Measurements from ENCODE around the gene APRT. TPM values are rescaled to one million over a fixed set of nuclear protein-coding genes. Genes with fewer than 3 reads are reported as not detected.
"Not testable (repeated sequence)": the region's sequence is repeated elsewhere in the genome, so short reads cannot be mapped to it uniquely, and the experiment has no call there.

The APRT gene
- polyA plus RNA-seq, 1 experiment, result 152 TPM

DNA sequence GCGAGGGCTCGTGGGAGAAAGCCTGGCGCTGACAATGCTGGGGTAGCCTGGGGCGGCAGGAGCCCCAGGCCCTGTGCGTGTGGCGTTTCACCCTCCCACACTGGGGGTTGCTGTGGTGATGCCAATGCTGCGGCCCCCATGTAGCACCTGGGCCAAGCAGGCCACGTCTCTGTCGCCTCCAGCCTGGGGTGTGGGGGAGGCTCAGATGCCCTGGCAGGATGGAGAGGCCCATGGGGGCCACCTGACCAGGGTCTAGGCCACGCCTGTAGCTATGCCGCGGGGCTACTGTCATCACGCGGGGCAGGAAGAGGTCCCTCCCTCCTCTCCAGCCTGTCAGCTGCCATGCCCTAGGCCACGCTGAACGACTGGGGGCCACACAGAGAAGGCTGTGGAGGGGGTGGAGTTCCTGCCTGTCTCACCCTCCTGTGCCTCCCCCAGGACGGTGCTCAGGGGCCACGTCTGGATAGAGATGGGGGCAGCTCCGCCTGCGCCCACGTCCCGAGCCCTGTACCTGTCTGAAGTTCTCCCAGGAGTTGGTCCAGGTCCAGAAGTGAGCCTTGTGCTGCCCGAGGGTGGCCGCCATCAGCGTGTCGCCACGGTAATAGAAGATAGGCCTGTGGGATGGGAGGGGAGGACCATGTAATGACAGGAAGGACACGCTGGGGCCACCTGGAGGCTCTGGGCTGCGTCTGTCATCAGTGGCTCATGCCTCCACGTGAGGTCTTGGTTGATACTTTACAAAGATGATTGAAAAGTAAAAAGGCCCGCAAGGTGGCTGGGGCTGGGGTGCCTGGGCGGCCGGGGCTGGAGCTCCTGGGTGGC is 12.7 kb upstream of the APRT start:
- CTCF ChIA-PET, result interaction anchor here (0.7 kb wide), 1 partner anchor 9 kb away, joined by 3 read pairs; no protein-coding TSS in a partner anchor
- Histone ChIP-seq H3K4me3 (ENCODE audit: low read depth, low read length) (no peak overlapping the region), H3K27me3 (ENCODE audit: control insufficient read depth, insufficient read depth, low read length) (no peaks in the 10 kb centered on the region), H3K36me3 (ENCODE audit: control insufficient read depth, insufficient read depth, low read length) (peaks cover 10% of the 10 kb centered on the region)
- TF ChIP-seq, protein P1, sequence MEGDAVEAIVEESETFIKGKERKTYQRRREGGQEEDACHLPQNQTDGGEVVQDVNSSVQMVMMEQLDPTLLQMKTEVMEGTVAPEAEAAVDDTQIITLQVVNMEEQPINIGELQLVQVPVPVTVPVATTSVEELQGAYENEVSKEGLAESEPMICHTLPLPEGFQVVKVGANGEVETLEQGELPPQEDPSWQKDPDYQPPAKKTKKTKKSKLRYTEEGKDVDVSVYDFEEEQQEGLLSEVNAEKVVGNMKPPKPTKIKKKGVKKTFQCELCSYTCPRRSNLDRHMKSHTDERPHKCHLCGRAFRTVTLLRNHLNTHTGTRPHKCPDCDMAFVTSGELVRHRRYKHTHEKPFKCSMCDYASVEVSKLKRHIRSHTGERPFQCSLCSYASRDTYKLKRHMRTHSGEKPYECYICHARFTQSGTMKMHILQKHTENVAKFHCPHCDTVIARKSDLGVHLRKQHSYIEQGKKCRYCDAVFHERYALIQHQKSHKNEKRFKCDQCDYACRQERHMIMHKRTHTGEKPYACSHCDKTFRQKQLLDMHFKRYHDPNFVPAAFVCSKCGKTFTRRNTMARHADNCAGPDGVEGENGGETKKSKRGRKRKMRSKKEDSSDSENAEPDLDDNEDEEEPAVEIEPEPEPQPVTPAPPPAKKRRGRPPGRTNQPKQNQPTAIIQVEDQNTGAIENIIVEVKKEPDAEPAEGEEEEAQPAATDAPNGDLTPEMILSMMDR (IDR thresholded peaks at IDR 0.05; ENCODE audit: insufficient read depth, low read depth, low read length), result no peak
- DNase-seq (ENCODE audit: low read depth), result no peak
- POLR2A ChIA-PET, result no interaction called here

DNA sequence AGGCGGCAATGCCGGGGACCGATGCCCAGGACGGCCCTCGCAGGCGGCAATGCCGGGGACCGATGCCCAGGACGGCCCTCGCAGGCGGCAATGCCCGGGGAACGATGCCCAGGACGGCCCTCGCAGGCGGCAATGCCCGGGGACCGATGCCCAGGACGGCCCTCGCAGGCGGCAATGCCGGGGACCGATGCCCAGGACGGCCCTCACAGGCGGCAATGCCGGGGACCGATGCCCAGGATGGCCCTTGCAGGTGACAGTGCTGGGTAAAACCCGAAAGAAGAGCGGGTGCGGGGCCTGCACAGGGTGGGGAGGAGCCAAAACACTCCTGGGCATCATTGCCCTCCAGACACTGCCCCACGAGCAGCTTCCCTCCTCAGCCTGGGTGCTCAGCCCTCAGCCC is 11.9 kb upstream of the APRT start:
- DNase-seq (ENCODE audit: low read depth); H3K4me3 ChIP-seq (ENCODE audit: low read depth, low read length); POLR2A ChIA-PET; CTCF ChIA-PET; H3K27me3 ChIP-seq (ENCODE audit: control insufficient read depth, insufficient read depth, low read length): not testable (repeated sequence)
- peaks cover 10% of the 10 kb centered on the region for H3K36me3 ChIP-seq (ENCODE audit: control insufficient read depth, insufficient read depth, low read length)

DNA sequence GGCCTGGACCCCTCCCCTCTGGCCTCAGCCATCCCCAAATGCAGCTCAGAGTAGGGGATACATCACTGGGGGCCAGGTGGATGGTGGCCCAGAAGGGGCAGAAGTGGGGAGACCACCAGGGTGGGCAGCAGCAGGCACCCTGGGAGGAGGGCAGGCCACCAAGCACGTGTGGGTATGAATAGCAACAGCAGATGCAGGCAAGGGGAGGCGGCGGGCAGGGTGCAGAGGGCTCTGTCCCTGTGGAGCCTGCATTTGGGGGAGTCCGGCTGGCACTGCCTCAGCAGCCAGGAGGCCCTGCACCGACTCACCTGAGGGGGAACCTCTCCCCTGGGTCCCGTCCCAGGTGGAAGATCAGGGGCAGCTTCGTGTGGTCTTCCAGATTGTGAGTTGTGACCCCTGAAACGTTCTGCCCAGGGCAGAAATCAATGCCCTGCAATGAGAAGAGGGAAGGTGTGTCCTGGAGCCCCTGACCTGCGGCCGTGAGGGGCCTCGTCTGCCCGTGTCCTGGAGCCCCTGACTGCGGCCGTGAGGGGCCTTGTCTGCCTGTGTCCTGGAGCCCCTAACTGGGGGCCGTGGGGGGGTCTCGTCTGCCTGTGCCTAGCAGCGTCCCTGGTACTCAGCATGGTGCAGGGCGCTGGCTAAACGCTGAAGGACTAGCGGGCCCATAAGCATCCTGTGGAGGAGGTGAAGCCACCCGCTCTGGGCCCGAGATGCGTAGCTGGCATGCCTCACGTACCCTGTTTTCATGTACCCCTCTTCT is 10.7 kb upstream of the APRT start:
- H3K4me3 ChIP-seq (ENCODE audit: low read depth, low read length), result no peak overlapping the region
- CTCF ChIA-PET, result no interaction called here
- peaks cover 10% of the 10 kb centered on the region for H3K36me3 ChIP-seq (ENCODE audit: control insufficient read depth, insufficient read depth, low read length)
- H3K27me3 ChIP-seq (ENCODE audit: control insufficient read depth, insufficient read depth, low read length), result no peaks in the 10 kb centered on the region
- POLR2A ChIA-PET, result no interaction called here
- TF ChIP-seq, protein P1 (IDR thresholded peaks at IDR 0.05; ENCODE audit: insufficient read depth, low read depth, low read length), result no peak
- DNase-seq (ENCODE audit: low read depth), result no peak

DNA sequence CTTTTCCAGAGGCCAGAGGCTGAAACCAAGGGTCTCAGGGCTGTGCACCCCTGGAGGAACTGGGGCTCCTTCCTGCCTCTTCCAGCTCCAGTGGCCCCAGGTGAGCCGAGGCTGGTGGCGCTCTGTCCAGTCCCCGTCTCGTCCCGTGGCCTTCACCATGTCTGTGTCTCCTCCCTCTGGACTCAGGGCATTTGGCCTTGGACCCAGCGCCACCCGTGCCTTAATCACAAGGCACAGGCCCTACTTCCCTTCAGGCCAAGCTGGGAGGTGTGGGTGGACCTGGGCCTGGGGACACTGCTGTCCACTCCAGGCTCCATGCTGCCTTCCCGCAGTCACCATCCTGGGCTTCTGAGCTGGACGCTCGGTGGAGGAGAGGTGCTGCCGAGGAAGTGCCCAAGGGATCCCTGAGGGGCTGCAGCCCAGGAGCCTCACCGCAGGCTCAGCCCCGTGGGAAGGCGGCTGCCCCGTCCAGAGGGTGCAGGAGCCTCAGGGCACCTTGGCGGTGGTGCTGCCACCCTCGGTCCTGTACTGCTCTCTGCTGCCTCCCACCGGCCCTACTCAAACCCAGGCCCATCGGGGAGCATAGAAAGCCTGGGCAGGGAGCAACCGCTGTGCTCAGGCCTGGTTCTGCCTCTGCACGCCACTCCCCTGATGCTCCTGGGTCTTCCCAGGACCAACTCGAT is 9.6 kb upstream of the APRT start:
- TF ChIP-seq, protein P1 (IDR thresholded peaks at IDR 0.05; ENCODE audit: insufficient read depth, low read depth, low read length), result no peak
- CTCF ChIA-PET, result interaction anchor here (0.7 to 1.5 kb wide), 2 partner anchors 8 to 10 kb away, joined by 3 read pairs; partner anchors contain the start of gene APRT
- no peak for DNase-seq (ENCODE audit: low read depth)
- POLR2A ChIA-PET, result no interaction called here
- Histone ChIP-seq H3K36me3 (ENCODE audit: control insufficient read depth, insufficient read depth, low read length) (peaks cover 10% of the 10 kb centered on the region), H3K27me3 (ENCODE audit: control insufficient read depth, insufficient read depth, low read length) (no peaks in the 10 kb centered on the region), H3K4me3 (ENCODE audit: low read depth, low read length) (no peak overlapping the region)

DNA sequence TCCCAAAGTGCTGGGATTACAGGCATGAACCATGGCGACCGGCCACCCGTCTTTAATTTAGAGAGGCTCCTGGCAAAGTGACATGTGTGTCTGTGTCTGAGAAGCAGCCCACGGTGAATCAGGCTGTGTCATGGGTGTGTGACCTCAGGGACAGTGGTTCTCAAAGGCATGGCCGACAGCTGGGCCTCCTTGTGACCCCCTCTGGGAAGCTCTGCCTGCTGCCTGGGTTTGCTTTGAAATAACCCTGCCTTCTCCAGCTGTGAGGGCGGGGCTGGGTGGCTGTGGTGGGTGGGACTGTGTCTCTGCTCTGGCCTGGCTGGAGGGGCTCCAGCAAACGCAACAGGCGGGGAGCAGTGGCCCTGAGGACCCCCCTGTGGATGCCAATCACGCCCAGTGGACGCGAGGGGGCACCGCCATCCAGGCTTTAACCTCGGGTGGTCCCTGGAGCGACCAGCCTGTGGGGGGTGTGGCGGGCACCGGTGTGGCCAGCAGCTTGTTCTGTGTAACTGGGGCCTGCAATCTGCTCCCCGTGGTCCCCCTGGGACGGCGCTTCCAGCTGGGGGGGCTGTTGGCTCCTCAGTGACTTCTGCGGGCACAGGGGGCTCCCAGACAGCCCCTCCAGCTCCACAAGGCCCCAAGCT is 8.8 kb upstream of the APRT start:
- CTCF ChIA-PET, result interaction anchor here (0.7 to 1.5 kb wide), 2 partner anchors 8 to 9 kb away, joined by 3 read pairs; partner anchors contain the start of gene APRT
- no peak for DNase-seq (ENCODE audit: low read depth)
- H3K27me3 ChIP-seq (ENCODE audit: control insufficient read depth, insufficient read depth, low read length), result no peaks in the 10 kb centered on the region
- POLR2A ChIA-PET, result no interaction called here
- H3K36me3 ChIP-seq (ENCODE audit: control insufficient read depth, insufficient read depth, low read length), result peaks cover 10% of the 10 kb centered on the region
- H3K4me3 ChIP-seq (ENCODE audit: low read depth, low read length), result no peak overlapping the region
- TF ChIP-seq, protein P1 (IDR thresholded peaks at IDR 0.05; ENCODE audit: insufficient read depth, low read depth, low read length), result no peak

Measured in BJ (cell line).